Endothelial cell (in vitro differentiated cells): ENCODE data around the gene IRAK2. TPM values are rescaled to one million over a fixed set of nuclear protein-coding genes. Genes with fewer than 3 reads are reported as not detected.

Experiments
- DNase-seq: peaks from one replicate; pipeline ENCODE4 v3.0.0; 2021; ENCODE audit warnings: low spot score
- H3K27ac Mint-ChIP-seq: one replicate; pipeline ENCODE4 v1.8.0; 2021; ENCODE audit warnings: mixed read lengths, inconsistent platforms; ENCODE audit not compliant: unreplicated experiment
- H3K27me3 Mint-ChIP-seq: one replicate; pipeline ENCODE4 v1.8.0; 2021; ENCODE audit warnings: mild to moderate bottlenecking, moderate library complexity, mixed read lengths, inconsistent platforms; ENCODE audit not compliant: unreplicated experiment
- H3K36me3 Mint-ChIP-seq: one replicate; pipeline ENCODE4 v1.8.0; 2021; ENCODE audit warnings: mild to moderate bottlenecking, low read depth, mixed read lengths, inconsistent platforms; ENCODE audit not compliant: unreplicated experiment
- H3K4me1 Mint-ChIP-seq: one replicate; pipeline ENCODE4 v1.8.0; 2021; ENCODE audit warnings: mild to moderate bottlenecking, mixed read lengths, inconsistent platforms; ENCODE audit not compliant: unreplicated experiment
- H3K4me3 Mint-ChIP-seq: one replicate; pipeline ENCODE4 v1.8.0; 2021; ENCODE audit warnings: mild to moderate bottlenecking, mixed read lengths, inconsistent platforms; ENCODE audit not compliant: unreplicated experiment
- H3K9me3 Mint-ChIP-seq: one replicate; pipeline ENCODE4 v1.8.0; 2021; ENCODE audit warnings: mixed read lengths, inconsistent platforms; ENCODE audit not compliant: unreplicated experiment
- total RNA-seq: library from RNA; stranded (reverse); fragmentation: NEBNext Ultra II Directional; extraction: Animal tissue kit (Norgen Biotek cat#: 25700); gene quantifications from one replicate; pipeline ENCODE4 v1.2.1, GENCODE V29; 2021; ENCODE audit not compliant: unreplicated experiment
- TF ChIP-seq, protein P1 (sequence below): fragments of 200-600 bp; sonication (generic); IDR thresholded peaks from one replicate; pipeline ENCODE4 v1.5.0; 2021; ENCODE audit warnings: antibody characterized with exemption; ENCODE audit not compliant: unreplicated experiment

Gene IRAK2
- total RNA-seq, 1 donor from 2014 or later, result 1.1 TPM

DNA sequence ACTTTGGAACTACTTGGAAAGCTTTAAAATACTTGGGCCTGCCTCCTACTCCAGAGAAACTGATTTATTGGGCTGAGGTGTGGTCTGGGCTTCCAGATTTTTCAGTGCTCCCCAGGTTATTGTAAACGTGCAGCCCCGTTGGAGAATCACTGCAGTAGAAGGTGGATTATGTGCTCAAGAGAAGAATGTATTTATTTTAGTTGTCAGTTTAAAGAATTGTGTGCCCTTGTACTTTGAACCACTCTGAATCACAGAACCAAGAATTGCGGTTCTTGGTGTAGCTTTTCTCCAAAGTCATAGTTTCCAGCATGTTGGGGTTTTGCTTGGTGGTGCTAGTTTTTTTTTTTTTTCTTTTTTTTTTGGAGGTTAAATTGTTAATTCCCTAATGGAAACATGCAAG lies 85.1 kb downstream of the IRAK2 start:
- H3K4me3 Mint-ChIP-seq, result peak overlapping the region; percentile 93
- peaks cover 4% of the 10 kb centered on the region for H3K9me3 Mint-ChIP-seq
- TF ChIP-seq, protein P1, sequence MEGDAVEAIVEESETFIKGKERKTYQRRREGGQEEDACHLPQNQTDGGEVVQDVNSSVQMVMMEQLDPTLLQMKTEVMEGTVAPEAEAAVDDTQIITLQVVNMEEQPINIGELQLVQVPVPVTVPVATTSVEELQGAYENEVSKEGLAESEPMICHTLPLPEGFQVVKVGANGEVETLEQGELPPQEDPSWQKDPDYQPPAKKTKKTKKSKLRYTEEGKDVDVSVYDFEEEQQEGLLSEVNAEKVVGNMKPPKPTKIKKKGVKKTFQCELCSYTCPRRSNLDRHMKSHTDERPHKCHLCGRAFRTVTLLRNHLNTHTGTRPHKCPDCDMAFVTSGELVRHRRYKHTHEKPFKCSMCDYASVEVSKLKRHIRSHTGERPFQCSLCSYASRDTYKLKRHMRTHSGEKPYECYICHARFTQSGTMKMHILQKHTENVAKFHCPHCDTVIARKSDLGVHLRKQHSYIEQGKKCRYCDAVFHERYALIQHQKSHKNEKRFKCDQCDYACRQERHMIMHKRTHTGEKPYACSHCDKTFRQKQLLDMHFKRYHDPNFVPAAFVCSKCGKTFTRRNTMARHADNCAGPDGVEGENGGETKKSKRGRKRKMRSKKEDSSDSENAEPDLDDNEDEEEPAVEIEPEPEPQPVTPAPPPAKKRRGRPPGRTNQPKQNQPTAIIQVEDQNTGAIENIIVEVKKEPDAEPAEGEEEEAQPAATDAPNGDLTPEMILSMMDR, result no peak
- H3K27ac Mint-ChIP-seq, result no peak overlapping the region
- peaks cover 25% of the 10 kb centered on the region for H3K36me3 Mint-ChIP-seq
- no peak for DNase-seq
- H3K27me3 Mint-ChIP-seq, result peaks cover 3% of the 10 kb centered on the region
- H3K4me1 Mint-ChIP-seq, result peaks cover 27% of the 10 kb centered on the region

DNA sequence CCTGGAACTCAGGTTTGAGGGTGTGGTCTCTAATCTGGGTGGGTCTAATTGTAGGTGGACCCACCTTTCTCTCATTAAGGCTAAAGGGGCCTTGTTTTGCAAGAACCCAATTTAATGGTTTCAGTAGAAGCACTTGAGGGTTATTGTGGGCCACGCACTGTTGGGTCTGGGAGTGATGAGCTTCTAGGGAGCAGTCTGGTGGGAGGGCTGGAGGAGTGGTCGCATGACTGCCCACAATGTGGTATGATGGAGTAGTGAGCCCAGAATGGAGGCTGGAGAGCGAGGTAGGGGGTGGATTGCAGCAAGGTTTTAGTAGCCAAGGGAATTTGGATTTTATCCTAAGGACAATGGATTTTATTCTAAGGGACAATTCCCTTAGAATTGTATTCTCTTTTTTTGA lies 86.3 kb downstream of the IRAK2 start:
- Mint-ChIP-seq H3K4me3 (peak overlapping the region; percentile 16), H3K4me1 (peaks cover 27% of the 10 kb centered on the region), H3K9me3 (peaks cover 4% of the 10 kb centered on the region), H3K27ac (no peak overlapping the region), H3K36me3 (peaks cover 28% of the 10 kb centered on the region), H3K27me3 (peaks cover 3% of the 10 kb centered on the region)
- no peak for DNase-seq
- TF ChIP-seq, protein P1, result no peak

DNA sequence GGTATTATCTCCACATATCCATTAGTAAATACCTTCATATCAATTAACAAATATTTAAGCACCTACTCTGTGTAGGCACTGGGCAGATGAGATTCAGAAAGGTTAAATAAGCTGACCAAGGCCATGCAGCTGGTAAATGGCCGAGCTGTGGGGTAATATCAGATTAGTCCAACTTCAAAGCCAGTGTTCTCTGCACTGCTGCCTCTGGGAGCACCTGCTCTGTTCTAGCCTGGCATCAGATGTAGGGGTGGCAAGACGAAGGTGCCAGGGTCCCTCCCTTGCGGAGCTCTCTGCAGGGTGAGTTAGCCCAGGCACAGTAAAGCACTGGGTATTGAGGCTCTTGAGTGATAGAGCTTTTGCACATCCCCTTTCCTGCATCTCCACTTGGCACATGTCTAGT lies 89.0 kb downstream of the IRAK2 start:
- Mint-ChIP-seq H3K9me3 (no peaks in the 10 kb centered on the region), H3K36me3 (peaks cover 29% of the 10 kb centered on the region), H3K4me1 (peaks cover 23% of the 10 kb centered on the region), H3K4me3 (peak overlapping the region; percentile 71), H3K27me3 (peaks cover 2% of the 10 kb centered on the region), H3K27ac (no peak overlapping the region)
- DNase-seq, result no peak
- TF ChIP-seq, protein P1, result no peak

DNA sequence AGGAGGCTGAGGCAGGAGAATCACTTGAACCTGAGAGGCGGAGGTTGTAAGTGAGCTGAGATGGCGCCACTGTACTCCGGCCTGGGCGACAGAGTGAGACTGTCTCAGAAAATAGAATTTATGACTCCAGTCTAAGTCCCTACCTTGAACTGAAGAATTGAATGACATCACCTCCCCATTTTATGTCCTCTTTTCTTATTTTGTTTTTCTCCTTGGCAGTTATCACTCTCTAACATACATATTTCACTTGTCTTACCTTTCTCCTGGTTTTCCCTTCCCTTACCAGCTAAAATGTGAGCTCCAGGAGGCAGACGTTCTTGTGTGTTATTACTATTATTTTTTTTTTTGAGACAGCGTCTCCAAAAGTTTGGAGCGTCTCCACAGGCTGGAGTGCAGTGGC lies 91.1 kb downstream of the IRAK2 start:
- H3K36me3 Mint-ChIP-seq, result peaks cover 38% of the 10 kb centered on the region
- no peak overlapping the region for H3K27ac Mint-ChIP-seq
- TF ChIP-seq, protein P1, result no peak
- no peak for DNase-seq
- peaks cover 2% of the 10 kb centered on the region for H3K27me3 Mint-ChIP-seq
- H3K4me3 Mint-ChIP-seq, result no peak overlapping the region
- H3K9me3 Mint-ChIP-seq, result no peaks in the 10 kb centered on the region
- peaks cover 7% of the 10 kb centered on the region for H3K4me1 Mint-ChIP-seq

DNA sequence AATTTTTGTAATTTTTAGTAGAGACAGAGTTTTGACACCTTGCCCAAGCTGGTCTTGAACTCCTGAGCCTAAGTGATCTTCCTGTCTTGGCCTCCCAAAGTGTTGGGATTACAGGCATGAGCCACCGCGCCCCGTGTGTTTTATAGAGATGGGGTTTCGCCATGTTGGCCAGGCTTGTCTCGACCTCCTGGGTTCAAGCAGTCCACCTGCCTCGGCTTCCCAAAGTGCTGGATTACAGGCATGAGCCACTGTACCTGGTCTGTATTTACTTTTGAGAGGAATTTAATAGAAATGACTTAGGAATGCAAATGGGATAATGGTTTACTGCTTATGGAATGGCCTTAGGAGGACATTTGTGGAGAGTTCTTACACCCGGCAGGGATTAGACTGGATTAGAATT lies 94.3 kb downstream of the IRAK2 start:
- no peak for DNase-seq
- Mint-ChIP-seq H3K27me3 (peaks cover 2% of the 10 kb centered on the region), H3K27ac (no peak overlapping the region), H3K36me3 (peaks cover 32% of the 10 kb centered on the region), H3K4me3 (no peak overlapping the region), H3K9me3 (no peaks in the 10 kb centered on the region), H3K4me1 (peaks cover 11% of the 10 kb centered on the region)
- TF ChIP-seq, protein P1, result no peak
